ENCODE measurements around the gene BABAM1. TPM values are rescaled to one million over a fixed set of nuclear protein-coding genes. Genes with fewer than 3 reads are reported as not detected.
A peak's percentile ranks its signal among the peaks of the same experiment; 100 is the strongest.

BABAM1 gene
- total and polyA plus RNA-seq, 12 donors = 64.5 to 88.2 (median 74.4) TPM

- TF ChIP-seq CTCF (IDR thresholded peaks at IDR 0.05) = no peak
- no peak overlapping the region for H3K4me3 ChIP-seq
- H3K27me3 ChIP-seq = no peaks in the 10 kb centered on the region
- H3K36me3 ChIP-seq = peaks cover 0 to 81% (median 27%) of the 10 kb centered on the region in 9 donors
- no peak overlapping the region for H3K27ac ChIP-seq
- DNase-seq (no peak), ATAC-seq (peak in 1 of 8 donors; percentile 3)
- WGBS, 2 donors = 84 to 90% methylated on average over 11 of the region's 11 CpGs
- H3K4me1 ChIP-seq = peaks cover 0 to 7% (median 0%) of the 10 kb centered on the region in 9 donors
- H3K9me3 ChIP-seq = no peaks in the 10 kb centered on the region
- intact Hi-C loops (cut with DNase I) = no loop called here
Observed at GRCh38 chr19:17320435-17320834, 53.2 kb downstream of the BABAM1 start.

GRCh38 chr19:17321655-17322489 is 54.6 kb downstream of the BABAM1 start:
- intact Hi-C loops (cut with DNase I) = no loop called here
- no peak for TF ChIP-seq CTCF (IDR thresholded peaks at IDR 0.05)
- ATAC-seq (peak in 3 of 8 donors; percentile 11 to 19 (median 18)), DNase-seq (no peak)
- Histone ChIP-seq H3K9me3 (no peaks in the 10 kb centered on the region), H3K36me3 (peaks cover 0 to 68% (median 20%) of the 10 kb centered on the region in 9 donors), H3K27ac (no peak overlapping the region), H3K4me1 (peaks cover 0 to 7% (median 0%) of the 10 kb centered on the region in 9 donors), H3K27me3 (no peaks in the 10 kb centered on the region), H3K4me3 (no peak overlapping the region)
- 90 to 93% methylated on average over 19 of the region's 19 CpGs for WGBS, 2 donors

GRCh38 chr19:17322854-17323253 is 55.6 kb downstream of the BABAM1 start:
- 79 to 80% methylated on average over 10 of the region's 10 CpGs for WGBS, 2 donors
- peaks cover 0 to 68% (median 20%) of the 10 kb centered on the region in 9 donors for H3K36me3 ChIP-seq
- no peaks in the 10 kb centered on the region for H3K27me3 ChIP-seq
- no peak overlapping the region for H3K4me3 ChIP-seq
- ATAC-seq (no peak), DNase-seq (no peak)
- H3K9me3 ChIP-seq = no peaks in the 10 kb centered on the region
- intact Hi-C loops (cut with DNase I) = no loop called here
- no peak overlapping the region for H3K27ac ChIP-seq
- H3K4me1 ChIP-seq = peaks cover 0 to 7% (median 0%) of the 10 kb centered on the region in 9 donors
- no peak for TF ChIP-seq CTCF (IDR thresholded peaks at IDR 0.05)

GRCh38 chr19:17323300-17323963 is 56.2 kb downstream of the BABAM1 start:
- no peaks in the 10 kb centered on the region for H3K9me3 ChIP-seq
- H3K27ac ChIP-seq = no peak overlapping the region
- no peak for DNase-seq
- intact Hi-C loops (cut with DNase I) = no loop called here
- peaks cover 0 to 11% (median 0%) of the 10 kb centered on the region in 9 donors for H3K4me1 ChIP-seq
- peaks cover 0 to 64% (median 20%) of the 10 kb centered on the region in 9 donors for H3K36me3 ChIP-seq
- H3K4me3 ChIP-seq = no peak overlapping the region
- 44 to 45% methylated on average over 50 to 56 of the region's 56 CpGs for WGBS, 2 donors
- ATAC-seq = no peak
- H3K27me3 ChIP-seq = no peaks in the 10 kb centered on the region
- TF ChIP-seq CTCF (IDR thresholded peaks at IDR 0.05) = no peak
